Left lobe of liver (tissue), 2 donors: ENCODE data around the gene MMAB. TPM values are rescaled to one million over a fixed set of nuclear protein-coding genes. Genes with fewer than 3 reads are reported as not detected.
"Not testable (repeated sequence)": the region's sequence is repeated elsewhere in the genome, so short reads cannot be mapped to it uniquely, and the experiment has no call there.

Experiments used
- ATAC-seq: fragments of 200-7000 bp; cut with Tn5 transposase; one replicate; pipeline ENCODE4 v1.9.1; 2020; ENCODE audit warnings: mild to moderate bottlenecking, moderate library complexity
- DNase-seq: peaks from one replicate; pipeline ENCODE4 v3.0.0-alpha.2; 2020; ENCODE audit warnings: low spot score
- total RNA-seq: library from RNA; stranded (reverse); gene quantifications from one replicate; pipeline ENCODE4 v1.2.1, GENCODE V29; 2021
- donor health status: DM: no; HTN: no; CAD: no; lungs with moderate emphysema.
- donor health status: DM: no; HTN: yes; CAD: no.

MMAB gene
- total RNA-seq, 1 donor from 2014 or later: 41.1 TPM

- no peak for DNase-seq
Observed at GRCh38 chr12:109604132-109604585, 30.9 kb upstream of the MMAB start.

GRCh38 chr12:109602132-109602531, 28.8 kb upstream of the MMAB start:
- not testable (repeated sequence) for ATAC-seq, DNase-seq

More at GRCh38 chr12:109604132-109604585, 30.9 kb upstream of the MMAB start:
- peak; percentile 84 for ATAC-seq

GRCh38 chr12:109601557-109601956, 28.3 kb upstream of the MMAB start:
- ATAC-seq: no peak
- DNase-seq: no peak

- no peak for DNase-seq
- no peak for ATAC-seq
Observed at GRCh38 chr12:109600995-109601394, 27.7 kb upstream of the MMAB start.

GRCh38 chr12:109600481-109600880, 27.2 kb upstream of the MMAB start:
- ATAC-seq (no peak), DNase-seq (no peak)

GRCh38 chr12:109599087-109599486, 25.8 kb upstream of the MMAB start:
- DNase-seq (no peak), ATAC-seq (no peak)

- ATAC-seq (peak; percentile 4), DNase-seq (no peak)
Observed at GRCh38 chr12:109598428-109598854, 25.1 kb upstream of the MMAB start.

- DNase-seq (peak; percentile 89), ATAC-seq (peak; percentile 97)
Observed at GRCh38 chr12:109597795-109598427, 24.6 kb upstream of the MMAB start.

GRCh38 chr12:109597414-109597794, 24.1 kb upstream of the MMAB start:
- DNase-seq (no peak), ATAC-seq (no peak)

- no peak for ATAC-seq
- DNase-seq: no peak
Observed at GRCh38 chr12:109596418-109597244, 23.3 kb upstream of the MMAB start.

GRCh38 chr12:109595321-109595902, 22.1 kb upstream of the MMAB start:
- no peak for ATAC-seq
- DNase-seq: no peak

GRCh38 chr12:109594556-109595317, 21.4 kb upstream of the MMAB start:
- ATAC-seq (no peak), DNase-seq (no peak)

- DNase-seq (no peak), ATAC-seq (no peak)
Observed at GRCh38 chr12:109592905-109593272, 19.6 kb upstream of the MMAB start.

GRCh38 chr12:109592195-109592904, 19.0 kb upstream of the MMAB start:
- peak; percentile 77 for ATAC-seq
- peak; percentile 87 for DNase-seq

- DNase-seq (no peak), ATAC-seq (no peak)
Observed at GRCh38 chr12:109591041-109591440, 17.7 kb upstream of the MMAB start.

- no peak for ATAC-seq
- DNase-seq: no peak
Observed at GRCh38 chr12:109590566-109590965, 17.3 kb upstream of the MMAB start.

- DNase-seq (no peak), ATAC-seq (no peak)
Observed at GRCh38 chr12:109589691-109590245, 16.5 kb upstream of the MMAB start.

- DNase-seq: no peak
Observed at GRCh38 chr12:109589240-109589590, 15.9 kb upstream of the MMAB start.

GRCh38 chr12:109588461-109589239, 15.3 kb upstream of the MMAB start:
- peak; percentile 88 for ATAC-seq
- peak; percentile 89 for DNase-seq

More at GRCh38 chr12:109589240-109589590, 15.9 kb upstream of the MMAB start:
- ATAC-seq: peak; percentile 23
